ENCODE results near the gene TDP2. TPM values are rescaled to one million over a fixed set of nuclear protein-coding genes. Genes with fewer than 3 reads are reported as not detected.
"Not testable (repeated sequence)": the region's sequence is repeated elsewhere in the genome, so short reads cannot be mapped to it uniquely, and the experiment has no call there.

Gene TDP2
- total RNA-seq, 1 experiment from 2014 or later = 33.6 TPM

- TF ChIP-seq SIN3A (IDR thresholded peaks at IDR 0.05; ENCODE audit: borderline replicate concordance, insufficient read depth, low read depth, low read length) (no peak), CTCF (IDR thresholded peaks at IDR 0.05) (no peak), TCF7L2 (IDR thresholded peaks at IDR 0.05; ENCODE audit: low read depth, low read length) (no peak), POLR2AphosphoS5 (IDR thresholded peaks at IDR 0.05; ENCODE audit: low read depth, low read length) (no peak), REST (IDR thresholded peaks at IDR 0.05; ENCODE audit: insufficient read depth in 1 of 2, low read depth in 2 of 2, low read length in 1 of 2) (no peak)
- Histone ChIP-seq H3K27ac (ENCODE audit: low read length) (no peak overlapping the region), H3K4me1 (ENCODE audit: control insufficient read depth, insufficient read depth, low read length) (no peaks in the 10 kb centered on the region), H3K9me3 (ENCODE audit: control insufficient read depth, insufficient read depth, low read depth, low read length) (peaks cover 8% of the 10 kb centered on the region; the same call in 1 of the 2 replicates), H3K36me3 (ENCODE audit: control insufficient read depth, insufficient read depth, low read length) (no peaks in the 10 kb centered on the region), H3K27me3 (ENCODE audit: control insufficient read depth, insufficient read depth, low read length) (no peaks in the 10 kb centered on the region), H3K4me3 (ENCODE audit: low read depth in 2 of 2, low read length in 2 of 2) (no peak overlapping the region)
- no peak for ATAC-seq
- DNase-seq (ENCODE audit: low read depth, low spot score) = no peak
- no TSS peak for BruUV-seq (replicated peaks)
- intact Hi-C loops (cut with micrococcal nuclease; ENCODE audit: unreplicated experiment) (no loop called here), in situ Hi-C loops (cut with HindIII; ENCODE audit: low pct_unique_long_range_greater_than_20kb, low sequenced_read_pairs) (no loop called here)
- ChIA-PET CTCF (no interaction called here), POLR2A (no interaction called here)
Measured at GRCh38 chr6:24673625-24674024, 6.9 kb upstream of the TDP2 start.

- in situ Hi-C loops (cut with HindIII; ENCODE audit: low pct_unique_long_range_greater_than_20kb, low sequenced_read_pairs) = no loop called here
- no TSS peak for BruUV-seq (replicated peaks)
- Histone ChIP-seq H3K9me3 (ENCODE audit: control insufficient read depth, insufficient read depth, low read depth, low read length) (peaks cover 8% of the 10 kb centered on the region; the same call in 1 of the 2 replicates), H3K27me3 (ENCODE audit: control insufficient read depth, insufficient read depth, low read length) (no peaks in the 10 kb centered on the region), H3K36me3 (ENCODE audit: control insufficient read depth, insufficient read depth, low read length) (no peaks in the 10 kb centered on the region), H3K27ac (ENCODE audit: low read length) (no peak overlapping the region), H3K4me1 (ENCODE audit: control insufficient read depth, insufficient read depth, low read length) (no peaks in the 10 kb centered on the region), H3K4me3 (ENCODE audit: low read depth in 2 of 2, low read length in 2 of 2) (no peak overlapping the region)
- DNase-seq (ENCODE audit: low read depth, low spot score) = no peak
- intact Hi-C loops (cut with micrococcal nuclease; ENCODE audit: unreplicated experiment) = no loop called here
- no peak for ATAC-seq
- ChIA-PET CTCF (no interaction called here), POLR2A (no interaction called here)
- TF ChIP-seq SIN3A (IDR thresholded peaks at IDR 0.05; ENCODE audit: borderline replicate concordance, insufficient read depth, low read depth, low read length) = no peak
- TF ChIP-seq REST (IDR thresholded peaks at IDR 0.05; ENCODE audit: insufficient read depth in 1 of 2, low read depth in 2 of 2, low read length in 1 of 2) = no peak
- TF ChIP-seq POLR2AphosphoS5 (IDR thresholded peaks at IDR 0.05; ENCODE audit: low read depth, low read length) = no peak
- TF ChIP-seq CTCF (IDR thresholded peaks at IDR 0.05) = no peak
Measured at GRCh38 chr6:24672620-24673182, 6.0 kb upstream of the TDP2 start.

GRCh38 chr6:24671077-24671476 lies 4.4 kb upstream of the TDP2 start:
- H3K36me3 ChIP-seq (ENCODE audit: control insufficient read depth, insufficient read depth, low read length); intact Hi-C loops (cut with micrococcal nuclease; ENCODE audit: unreplicated experiment); CTCF ChIA-PET; BruUV-seq (replicated peaks); DNase-seq (ENCODE audit: low read depth, low spot score); ATAC-seq; H3K27ac ChIP-seq (ENCODE audit: low read length); H3K4me3 ChIP-seq (ENCODE audit: low read depth in 2 of 2, low read length in 2 of 2); H3K27me3 ChIP-seq (ENCODE audit: control insufficient read depth, insufficient read depth, low read length); in situ Hi-C loops (cut with HindIII; ENCODE audit: low pct_unique_long_range_greater_than_20kb, low sequenced_read_pairs); H3K9me3 ChIP-seq (ENCODE audit: control insufficient read depth, insufficient read depth, low read depth, low read length); H3K4me1 ChIP-seq (ENCODE audit: control insufficient read depth, insufficient read depth, low read length); POLR2A ChIA-PET: not testable (repeated sequence)

GRCh38 chr6:24670492-24670891 lies 3.8 kb upstream of the TDP2 start:
- H3K9me3 ChIP-seq (ENCODE audit: control insufficient read depth, insufficient read depth, low read depth, low read length); intact Hi-C loops (cut with micrococcal nuclease; ENCODE audit: unreplicated experiment); H3K36me3 ChIP-seq (ENCODE audit: control insufficient read depth, insufficient read depth, low read length); DNase-seq (ENCODE audit: low read depth, low spot score); POLR2A ChIA-PET; H3K4me1 ChIP-seq (ENCODE audit: control insufficient read depth, insufficient read depth, low read length); H3K4me3 ChIP-seq (ENCODE audit: low read depth in 2 of 2, low read length in 2 of 2); H3K27ac ChIP-seq (ENCODE audit: low read length); in situ Hi-C loops (cut with HindIII; ENCODE audit: low pct_unique_long_range_greater_than_20kb, low sequenced_read_pairs); BruUV-seq (replicated peaks); H3K27me3 ChIP-seq (ENCODE audit: control insufficient read depth, insufficient read depth, low read length); ATAC-seq; CTCF ChIA-PET: not testable (repeated sequence)
